Posterior cingulate gyrus (tissue), 11 donors: ENCODE results near the gene KCNQ1.

ENCODE experiments used
- DNase-seq, 10 donors: peaks; one replicate each; pipeline versions ENCODE4 v3.0.0 to v3.0.0-alpha.2; 2020 to 2021; ENCODE audit warnings: mixed read lengths in 3 of 10
- intact Hi-C: fragments of 100-400 bp; cut with DNase I; formaldehyde crosslinking; loops from one replicate; pipeline ENCODE4 v1.15.1; 2023

Gene KCNQ1

DNA sequence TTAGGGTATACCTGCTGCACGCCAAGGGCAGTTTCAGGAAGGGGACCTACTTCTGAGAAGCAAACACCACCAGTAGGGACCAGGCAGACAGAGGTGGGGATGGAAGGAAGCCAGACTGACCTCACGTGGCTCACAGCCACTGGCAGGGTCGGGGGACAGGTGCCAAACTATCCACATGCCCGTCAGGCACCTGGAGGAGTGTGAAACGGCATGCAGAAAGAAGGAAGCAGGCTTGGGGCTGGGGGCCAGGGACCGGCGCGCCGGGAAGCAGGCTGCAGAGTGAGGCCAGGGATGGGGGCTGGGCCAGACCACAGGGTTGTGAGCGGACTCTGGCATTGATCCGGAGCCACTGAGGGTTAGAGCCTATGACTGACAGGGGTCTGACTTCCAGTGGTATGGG is 393.3 kb downstream of the KCNQ1 start:
- intact Hi-C loops: no loop called here
- peak in 2 of 10 donors; percentile 59 to 68 for DNase-seq

DNA sequence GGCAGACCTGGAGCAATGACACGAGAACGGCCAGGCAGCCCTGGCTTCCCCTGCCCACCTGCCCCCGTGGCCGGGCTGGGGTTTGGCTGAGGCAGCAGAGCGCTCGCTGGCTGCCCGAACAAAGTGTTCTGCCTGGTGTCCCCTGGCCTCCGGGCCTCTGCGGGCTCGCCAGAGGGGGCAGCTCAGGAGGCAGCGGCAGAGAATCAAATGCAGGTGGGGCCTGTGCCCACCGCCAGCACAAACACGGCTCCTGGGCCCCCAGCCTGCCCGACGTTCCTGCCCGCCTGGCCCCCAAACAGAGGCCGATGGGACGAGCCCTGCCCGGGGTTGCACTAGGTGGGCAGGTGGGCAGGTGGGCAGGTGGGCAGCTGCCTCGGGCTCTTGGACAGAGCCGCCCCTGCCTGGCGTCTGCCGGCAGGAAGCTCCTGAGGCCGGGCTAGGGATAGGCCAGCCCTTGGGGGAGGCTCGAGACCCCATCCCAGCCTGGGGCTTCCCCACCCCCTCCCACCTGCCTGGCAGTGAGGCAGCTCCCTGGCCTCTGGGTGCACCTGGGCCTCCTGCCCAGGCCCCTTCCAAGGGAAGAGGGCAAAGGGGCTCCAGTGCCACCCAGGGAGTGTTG is 394.0 kb downstream of the KCNQ1 start:
- peak in 2 of 10 donors; percentile 79 for DNase-seq
- intact Hi-C loops: no loop called here

- DNase-seq: peak in 1 of 10 donors; percentile 75
- intact Hi-C loops: no loop called here
These were observed 394.7 kb downstream of the KCNQ1 start for GRCh38 chr11:2839395-2839943.

DNA sequence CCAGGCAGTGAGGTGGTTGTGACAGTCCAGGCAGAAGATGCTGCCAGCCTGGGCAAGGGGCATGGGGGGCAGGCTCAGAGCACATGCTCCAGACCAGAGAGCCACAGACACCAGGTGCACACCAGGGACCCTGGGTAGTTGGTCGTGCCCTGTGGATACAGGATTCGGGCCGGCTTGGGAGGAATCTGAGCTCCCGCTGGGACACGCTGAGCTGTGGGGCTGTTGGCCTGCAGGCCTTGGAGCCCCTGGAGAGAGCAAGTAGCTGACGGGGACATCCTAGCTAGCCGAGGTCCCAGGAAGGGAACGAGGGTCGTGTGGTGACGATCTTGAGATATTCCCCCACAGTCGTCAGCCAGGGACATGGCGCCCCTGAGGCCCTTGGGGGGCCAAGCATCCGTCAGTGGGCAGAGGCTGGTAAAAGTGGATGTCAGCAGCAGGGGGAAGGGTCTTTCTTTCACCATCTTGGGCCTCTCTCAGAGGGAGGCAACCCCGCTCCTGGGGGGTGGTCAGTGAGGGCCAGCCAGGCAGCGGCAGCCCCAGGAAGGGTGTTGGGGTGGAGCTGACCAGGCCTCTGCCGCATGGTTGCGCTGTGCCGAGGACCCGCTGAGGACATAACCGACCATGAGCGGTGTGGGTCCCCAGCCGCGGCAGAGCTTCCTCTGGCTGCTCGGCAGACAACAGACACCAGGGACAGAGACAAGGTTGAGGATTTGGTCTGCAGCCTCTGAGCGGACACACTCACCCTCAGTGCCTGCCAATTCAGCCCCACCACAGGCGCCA is 396.8 kb downstream of the KCNQ1 start:
- DNase-seq: no peak
- intact Hi-C loops: no loop called here

- DNase-seq: no peak
- intact Hi-C loops: no loop called here
These were observed 398.1 kb downstream of the KCNQ1 start for GRCh38 chr11:2842876-2843275.

DNA sequence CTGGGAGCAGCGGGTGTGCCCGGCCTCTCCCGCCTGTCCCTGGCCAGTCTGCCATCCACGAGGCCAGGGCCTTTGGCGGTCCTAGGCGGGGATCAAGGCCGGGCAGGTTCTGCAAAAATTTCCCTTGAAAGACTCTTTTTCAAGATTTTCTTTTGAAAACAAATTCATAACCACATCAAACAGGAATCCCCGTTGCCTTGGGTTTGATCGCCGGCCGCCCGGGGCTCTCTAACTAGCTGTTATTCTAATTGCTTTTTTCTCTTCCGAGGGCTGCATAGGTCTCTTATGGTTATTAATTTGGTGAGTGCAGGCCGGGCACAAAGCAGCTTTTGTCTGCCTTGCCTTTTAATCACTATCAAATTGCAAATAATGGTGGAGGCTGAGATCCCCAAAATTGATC is 398.7 kb downstream of the KCNQ1 start:
- intact Hi-C loops: no loop called here

GRCh38 chr11:2844116-2844842 is 399.5 kb downstream of the KCNQ1 start:
- DNase-seq: no peak
- intact Hi-C loops: no loop called here

More for the DNA sequence above, 398.7 kb downstream of the KCNQ1 start:
- no peak for DNase-seq

GRCh38 chr11:2844996-2845395 is 400.2 kb downstream of the KCNQ1 start:
- intact Hi-C loops: no loop called here
- no peak for DNase-seq

DNA sequence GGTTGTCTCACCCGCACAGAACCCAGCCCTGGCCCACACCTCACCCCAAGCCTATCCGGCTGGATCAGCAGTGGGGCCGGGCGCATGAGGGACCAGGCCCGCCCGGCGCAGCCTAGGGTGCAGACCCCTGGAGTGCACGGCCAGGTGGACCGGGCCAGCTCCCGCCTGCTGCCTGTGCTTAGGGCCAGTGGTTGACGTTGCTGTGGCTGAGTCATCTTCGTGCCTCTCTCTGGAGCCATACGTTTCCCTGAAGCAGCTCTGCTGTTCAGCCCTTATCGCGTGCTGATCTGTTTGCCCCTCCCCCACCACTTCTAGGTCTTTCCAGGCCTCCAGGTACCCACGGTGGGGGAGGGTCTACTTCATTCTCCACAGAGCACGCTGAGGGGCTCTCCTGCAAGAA is 401.2 kb downstream of the KCNQ1 start:
- intact Hi-C loops: no loop called here

GRCh38 chr11:2846470-2846869 is 401.7 kb downstream of the KCNQ1 start:
- intact Hi-C loops: no loop called here
- no peak for DNase-seq

More for the DNA sequence above, 401.2 kb downstream of the KCNQ1 start:
- DNase-seq: no peak

DNA sequence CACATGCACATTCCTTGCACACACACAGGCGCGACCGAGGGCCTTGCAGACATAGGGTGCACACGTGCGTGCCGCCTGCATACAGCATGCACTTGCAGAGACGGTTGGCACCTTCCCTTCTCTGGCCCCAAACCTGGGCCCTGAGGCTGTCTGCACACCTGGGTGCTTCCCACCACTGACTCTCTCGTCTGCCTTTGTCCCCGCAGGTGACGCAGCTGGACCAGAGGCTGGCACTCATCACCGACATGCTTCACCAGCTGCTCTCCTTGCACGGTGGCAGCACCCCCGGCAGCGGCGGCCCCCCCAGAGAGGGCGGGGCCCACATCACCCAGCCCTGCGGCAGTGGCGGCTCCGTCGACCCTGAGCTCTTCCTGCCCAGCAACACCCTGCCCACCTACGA is 402.8 kb downstream of the KCNQ1 start:
- DNase-seq: no peak
- intact Hi-C loops: no loop called here

GRCh38 chr11:2848497-2848896 is 403.7 kb downstream of the KCNQ1 start:
- DNase-seq: no peak
- intact Hi-C loops: no loop called here

DNA sequence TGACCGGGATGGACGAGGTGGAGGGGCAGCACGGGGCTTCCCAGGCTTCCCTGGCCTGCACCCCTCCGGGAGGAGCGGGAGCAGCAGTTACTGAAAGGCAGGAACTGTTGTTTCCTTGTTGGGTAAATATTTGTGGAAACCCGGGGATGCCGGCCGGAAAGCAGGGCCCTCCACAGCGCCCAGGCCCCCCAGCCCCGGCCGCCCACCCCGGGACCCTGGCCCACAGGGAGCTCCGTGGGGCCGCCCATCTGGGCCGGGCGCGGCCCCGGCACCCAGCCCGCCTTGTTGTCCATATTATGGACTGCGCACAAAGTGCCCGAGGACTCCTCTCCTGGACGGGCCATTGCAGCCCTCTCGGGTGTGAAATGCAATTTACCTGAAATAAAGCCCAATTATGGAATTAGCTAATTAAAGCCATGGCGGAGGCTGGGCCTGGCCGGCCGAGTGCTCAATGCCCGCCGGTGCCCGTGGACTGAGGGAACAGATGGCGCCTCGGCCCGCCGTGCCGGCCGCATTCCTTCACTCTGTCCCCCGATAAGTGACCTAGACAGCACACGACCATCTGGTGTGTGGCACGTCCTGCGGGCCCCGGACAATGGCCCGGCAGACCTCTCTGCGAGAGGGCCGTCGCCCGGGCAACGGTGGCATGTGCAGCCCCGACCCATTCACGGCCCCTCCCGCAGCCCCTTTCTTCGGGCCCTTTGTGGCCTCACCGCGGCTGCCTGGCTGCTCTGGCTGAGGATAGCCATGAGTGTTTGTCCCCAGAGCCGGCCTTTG is 405.4 kb downstream of the KCNQ1 start:
- intact Hi-C loops: no loop called here
- no peak for DNase-seq

DNA sequence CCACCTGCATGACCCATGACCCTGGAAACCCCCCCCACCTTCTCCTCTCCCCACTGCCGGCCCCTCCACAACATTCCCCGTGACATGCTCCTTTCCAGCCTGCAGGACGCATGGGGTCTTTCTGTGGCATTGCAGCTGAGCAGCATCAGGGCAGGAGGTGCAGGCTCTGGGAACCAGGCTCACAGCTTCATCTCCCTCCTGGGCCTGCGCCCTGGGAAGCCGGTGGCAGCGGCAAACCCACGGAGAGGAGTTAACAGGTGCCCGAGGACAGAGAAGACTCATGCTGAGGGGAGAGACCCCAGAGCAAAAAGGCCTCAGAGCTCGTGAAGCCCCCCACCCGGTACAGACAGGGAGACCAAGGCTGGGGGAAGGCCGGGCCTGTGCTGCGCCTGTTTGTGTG is 408.6 kb downstream of the KCNQ1 start:
- no peak for DNase-seq
- intact Hi-C loops: no loop called here

- DNase-seq: no peak
- intact Hi-C loops: no loop called here
These were observed 409.3 kb downstream of the KCNQ1 start for GRCh38 chr11:2853997-2854560.

DNA sequence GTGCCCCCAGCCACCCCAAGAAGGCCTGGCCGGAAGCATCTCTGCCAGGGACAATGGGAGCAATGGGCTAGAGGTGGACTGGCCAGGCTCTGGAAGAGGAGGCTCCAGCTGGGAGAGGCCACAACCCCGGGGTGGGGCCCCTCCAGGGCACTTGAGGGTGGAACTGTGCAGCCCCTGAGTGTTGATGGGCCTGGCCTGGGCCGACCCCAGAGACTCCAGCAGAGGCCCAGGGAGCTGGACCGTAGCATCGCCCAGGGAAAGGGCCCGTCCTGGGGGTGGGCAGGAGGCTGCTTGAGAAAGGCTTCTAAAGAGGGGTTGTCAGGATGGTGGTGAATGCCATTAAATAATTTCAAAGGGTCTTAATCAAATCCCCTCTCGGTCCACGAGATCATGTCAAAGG is 410.4 kb downstream of the KCNQ1 start:
- DNase-seq: no peak

DNA sequence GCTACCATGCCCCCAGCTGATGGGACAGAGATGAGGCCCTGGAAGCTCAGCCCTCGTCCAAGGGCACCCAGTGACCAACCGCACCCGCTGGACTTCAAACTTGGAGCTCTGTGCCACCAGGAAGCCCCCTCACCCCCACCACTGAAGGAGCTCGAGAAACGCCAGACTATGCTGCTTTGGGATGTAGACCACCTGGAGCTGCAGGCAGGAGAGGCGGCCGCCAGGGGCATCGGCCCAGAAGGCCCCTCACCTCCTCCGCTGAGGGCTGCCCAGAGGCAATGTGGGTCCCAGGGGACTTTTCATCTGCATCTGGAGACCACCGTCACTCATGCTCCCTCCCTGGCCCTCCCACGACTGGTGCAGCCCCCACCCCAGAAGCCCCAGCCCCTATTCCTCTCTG is 412.5 kb downstream of the KCNQ1 start:
- no peak for DNase-seq
- intact Hi-C loops: no loop called here

More for the DNA sequence above, 410.4 kb downstream of the KCNQ1 start:
- intact Hi-C loops: no loop called here

GRCh38 chr11:2857918-2858317 is 413.1 kb downstream of the KCNQ1 start:
- DNase-seq: no peak
- intact Hi-C loops: no loop called here

GRCh38 chr11:2858995-2859698 is 414.3 kb downstream of the KCNQ1 start:
- intact Hi-C loops: no loop called here
- DNase-seq: no peak

- no peak for DNase-seq
- intact Hi-C loops: no loop called here
These were observed 414.9 kb downstream of the KCNQ1 start for GRCh38 chr11:2859699-2860037.
